Type B pancreatic cell (in vitro differentiated cells): ENCODE data around the gene CAMK2N2. TPM values are rescaled to one million over a fixed set of nuclear protein-coding genes. Genes with fewer than 3 reads are reported as not detected.

Experiments
- DNase-seq: peaks from one replicate; pipeline ENCODE4 v3.0.0; 2021; ENCODE audit warnings: mixed read lengths; ENCODE audit not compliant: unreplicated experiment; ENCODE audit errors: extremely low spot score
- H3K27ac Mint-ChIP-seq: 2 replicates; pipeline ENCODE4 v1.8.0; 2021; ENCODE audit warnings: mild to moderate bottlenecking, mixed read lengths
- H3K27me3 Mint-ChIP-seq: 2 replicates; pipeline ENCODE4 v1.8.0; 2021; ENCODE audit warnings: mixed read lengths
- H3K36me3 Mint-ChIP-seq: 2 replicates; pipeline ENCODE4 v1.8.0; 2021; ENCODE audit warnings: mixed read lengths
- H3K4me1 Mint-ChIP-seq: one replicate; pipeline ENCODE4 v1.8.0; 2021; ENCODE audit warnings: mixed read lengths; ENCODE audit not compliant: unreplicated experiment
- H3K4me3 Mint-ChIP-seq: 2 replicates; pipeline ENCODE4 v1.8.0; 2021; ENCODE audit warnings: mild to moderate bottlenecking, mixed read lengths
- H3K9me3 Mint-ChIP-seq: 2 replicates; pipeline ENCODE4 v1.8.0; 2021; ENCODE audit warnings: mixed read lengths
- long read RNA-seq: library from polyadenylated mRNA; unstranded; transcript quantifications from one replicate; pipeline ENCODE4 v2.0.0, GENCODE V29; 2020
- total RNA-seq: library from RNA; stranded (reverse); gene quantifications from 2 replicates; pipeline ENCODE4 v1.2.1, GENCODE V29; 2021; ENCODE audit warnings: low replicate concordance
- TF ChIP-seq, protein P1 (sequence below): fragments of 200-600 bp; sonication (generic); conservative IDR thresholded peaks from 2 replicates; pipeline ENCODE4 v1.5.0; 2021; ENCODE audit warnings: antibody characterized with exemption, mild to moderate bottlenecking

CAMK2N2 gene
- total RNA-seq = 1.9 TPM in 2 replicates
- long read RNA-seq = 0 reads

DNA sequence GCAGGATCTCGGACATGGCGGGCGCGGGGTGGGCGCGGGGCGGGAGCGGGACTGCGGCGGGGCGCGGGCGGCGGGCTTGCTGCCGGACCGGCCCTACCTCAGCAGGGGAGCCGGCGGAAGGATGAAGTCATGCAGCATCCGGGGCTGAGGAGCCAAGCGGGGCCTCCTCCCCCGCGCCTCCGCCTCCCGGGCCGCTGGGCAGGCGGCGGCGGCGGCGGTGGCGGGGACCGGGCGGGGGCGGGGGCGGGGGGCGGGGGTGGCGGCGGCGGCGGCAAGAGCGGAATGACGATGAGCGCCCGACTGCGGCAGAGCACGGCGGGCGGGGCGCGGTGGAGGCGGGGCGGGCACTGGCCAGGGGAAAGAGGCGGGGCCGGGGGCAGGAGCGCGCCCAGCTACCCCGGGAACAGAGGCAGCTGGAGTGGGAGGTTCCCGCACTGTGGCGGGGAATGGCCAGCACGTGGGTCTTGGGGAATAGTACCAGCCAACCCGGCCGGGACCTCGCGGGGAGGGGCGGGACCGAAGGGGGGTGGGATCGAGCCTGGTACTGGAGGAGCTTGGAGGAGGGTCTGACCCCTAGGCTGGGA is at the start of gene CAMK2N2:
TSS of gene CAMK2N2 (minus strand) at position 284 of the 584 bp plus-strand sequence. CDS start at position 16, 268 bp downstream.
- peaks cover 10% of the 10 kb centered on the region for H3K4me1 Mint-ChIP-seq
- H3K9me3 Mint-ChIP-seq = no peaks in the 10 kb centered on the region
- peaks cover 72% of the 10 kb centered on the region for H3K27me3 Mint-ChIP-seq
- peaks cover 4% of the 10 kb centered on the region for H3K36me3 Mint-ChIP-seq
- DNase-seq = no peak
- TF ChIP-seq, protein P1, sequence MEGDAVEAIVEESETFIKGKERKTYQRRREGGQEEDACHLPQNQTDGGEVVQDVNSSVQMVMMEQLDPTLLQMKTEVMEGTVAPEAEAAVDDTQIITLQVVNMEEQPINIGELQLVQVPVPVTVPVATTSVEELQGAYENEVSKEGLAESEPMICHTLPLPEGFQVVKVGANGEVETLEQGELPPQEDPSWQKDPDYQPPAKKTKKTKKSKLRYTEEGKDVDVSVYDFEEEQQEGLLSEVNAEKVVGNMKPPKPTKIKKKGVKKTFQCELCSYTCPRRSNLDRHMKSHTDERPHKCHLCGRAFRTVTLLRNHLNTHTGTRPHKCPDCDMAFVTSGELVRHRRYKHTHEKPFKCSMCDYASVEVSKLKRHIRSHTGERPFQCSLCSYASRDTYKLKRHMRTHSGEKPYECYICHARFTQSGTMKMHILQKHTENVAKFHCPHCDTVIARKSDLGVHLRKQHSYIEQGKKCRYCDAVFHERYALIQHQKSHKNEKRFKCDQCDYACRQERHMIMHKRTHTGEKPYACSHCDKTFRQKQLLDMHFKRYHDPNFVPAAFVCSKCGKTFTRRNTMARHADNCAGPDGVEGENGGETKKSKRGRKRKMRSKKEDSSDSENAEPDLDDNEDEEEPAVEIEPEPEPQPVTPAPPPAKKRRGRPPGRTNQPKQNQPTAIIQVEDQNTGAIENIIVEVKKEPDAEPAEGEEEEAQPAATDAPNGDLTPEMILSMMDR = no peak
- H3K27ac Mint-ChIP-seq = peak within 1 kb of the TSS; percentile 53
- H3K4me3 Mint-ChIP-seq = peak within 1 kb of the TSS; percentile 89

DNA sequence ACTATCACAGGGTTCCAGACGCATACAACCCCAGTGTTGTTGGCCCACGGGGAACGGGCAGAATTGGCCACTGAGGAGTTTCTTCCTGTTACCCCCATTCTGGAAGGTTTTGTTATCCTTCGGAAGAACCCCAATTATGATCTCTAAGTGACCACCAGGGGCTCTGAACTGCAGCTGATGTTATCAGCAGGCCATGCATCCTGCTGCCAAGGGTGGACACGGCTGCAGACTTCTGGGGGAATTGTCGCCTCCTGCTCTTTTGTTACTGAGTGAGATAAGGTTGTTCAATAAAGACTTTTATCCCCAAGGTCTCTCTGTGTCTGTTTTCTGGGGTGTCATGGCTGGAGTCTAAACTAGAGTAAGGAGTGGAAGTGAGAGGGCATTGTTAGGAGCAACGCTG is 47.4 kb upstream of the CAMK2N2 start:
- no peaks in the 10 kb centered on the region for H3K27me3 Mint-ChIP-seq
- TF ChIP-seq, protein P1 = peak; percentile 25
- no peaks in the 10 kb centered on the region for H3K9me3 Mint-ChIP-seq
- H3K36me3 Mint-ChIP-seq = peaks cover 32% of the 10 kb centered on the region
- no peaks in the 10 kb centered on the region for H3K4me1 Mint-ChIP-seq
- H3K27ac Mint-ChIP-seq = peak overlapping the region; percentile 22
- DNase-seq = no peak
- no peak overlapping the region for H3K4me3 Mint-ChIP-seq

DNA sequence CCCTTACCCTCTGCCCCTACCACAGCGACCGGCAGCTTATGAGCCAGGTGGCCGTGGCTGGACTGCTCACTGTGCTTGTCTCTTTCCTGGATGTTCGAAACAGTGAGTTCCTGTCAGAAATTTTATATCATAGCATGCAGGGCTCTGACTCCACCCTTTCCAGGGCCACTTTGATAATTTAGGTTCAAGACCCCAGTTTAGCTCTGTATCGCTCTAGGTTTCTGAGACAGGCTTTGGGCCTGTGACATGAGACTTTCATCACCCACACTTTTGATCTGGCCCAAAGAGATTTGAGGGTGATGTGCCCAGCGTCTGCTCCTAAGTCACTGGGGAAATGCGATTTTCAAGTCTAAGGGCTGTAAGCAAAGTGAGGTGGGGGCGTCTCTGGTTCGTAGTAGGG is 46.6 kb upstream of the CAMK2N2 start:
- peaks cover 32% of the 10 kb centered on the region for H3K36me3 Mint-ChIP-seq
- TF ChIP-seq, protein P1 = no peak
- H3K4me1 Mint-ChIP-seq = no peaks in the 10 kb centered on the region

DNA sequence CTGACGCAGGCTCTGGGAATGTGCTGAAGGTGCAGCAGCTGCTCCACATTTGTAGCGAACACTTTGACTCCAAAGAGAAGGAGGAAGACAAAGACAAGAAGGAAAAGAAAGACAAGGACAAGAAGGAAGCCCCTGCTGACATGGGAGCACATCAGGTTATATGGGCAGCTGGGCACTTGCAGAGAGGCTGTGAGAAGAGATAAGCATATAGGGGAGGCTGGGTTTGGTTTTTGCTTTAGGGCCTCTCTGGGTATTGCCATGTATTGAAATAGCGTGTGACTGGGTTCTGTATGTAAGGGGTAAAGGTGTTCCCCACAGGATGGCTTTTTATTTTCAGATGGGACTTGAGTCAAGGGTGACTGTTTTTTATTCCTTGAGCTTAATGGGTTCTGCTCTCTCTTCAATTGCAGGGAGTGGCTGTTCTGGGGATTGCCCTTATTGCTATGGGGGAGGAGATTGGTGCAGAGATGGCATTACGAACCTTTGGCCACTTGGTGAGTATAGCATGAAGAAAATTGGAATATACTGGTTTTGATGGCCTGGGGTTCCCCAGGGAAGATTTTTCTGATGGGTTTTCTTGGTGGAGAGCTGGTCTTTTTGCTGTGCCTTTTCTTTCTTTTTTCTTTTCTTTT is 45.1 kb upstream of the CAMK2N2 start:
- H3K36me3 Mint-ChIP-seq = peaks cover 36% of the 10 kb centered on the region
- no peaks in the 10 kb centered on the region for H3K9me3 Mint-ChIP-seq
- no peak overlapping the region for H3K27ac Mint-ChIP-seq
- no peak overlapping the region for H3K4me3 Mint-ChIP-seq
- no peaks in the 10 kb centered on the region for H3K4me1 Mint-ChIP-seq
- no peak for DNase-seq
- TF ChIP-seq, protein P1 = no peak
- H3K27me3 Mint-ChIP-seq = no peaks in the 10 kb centered on the region

More for the DNA sequence above, 46.6 kb upstream of the CAMK2N2 start:
- Mint-ChIP-seq H3K9me3 (no peaks in the 10 kb centered on the region), H3K27ac (no peak overlapping the region), H3K4me3 (no peak overlapping the region), H3K27me3 (no peaks in the 10 kb centered on the region)
- DNase-seq = no peak

DNA sequence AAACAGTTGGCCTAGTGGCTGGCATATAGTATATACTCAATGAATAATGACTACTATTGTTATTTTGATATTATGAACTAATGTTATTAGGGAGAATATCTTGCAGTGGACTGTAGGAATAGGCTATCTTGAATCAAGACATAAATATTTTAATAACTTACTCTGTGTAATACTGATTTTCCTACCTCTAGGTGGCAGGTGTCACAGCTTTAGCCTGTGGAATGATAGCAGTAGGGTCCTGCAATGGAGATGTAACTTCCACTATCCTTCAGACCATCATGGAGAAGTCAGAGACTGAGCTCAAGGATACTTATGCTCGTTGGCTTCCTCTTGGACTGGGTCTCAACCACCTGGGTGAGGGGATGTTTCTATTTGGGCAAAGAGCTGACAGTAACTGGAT is 44.2 kb upstream of the CAMK2N2 start:
- DNase-seq = no peak
- peaks cover 38% of the 10 kb centered on the region for H3K36me3 Mint-ChIP-seq
- TF ChIP-seq, protein P1 = peak; percentile 63
- peak overlapping the region; percentile 30 for H3K27ac Mint-ChIP-seq
- peaks cover 2% of the 10 kb centered on the region for H3K4me1 Mint-ChIP-seq
- no peaks in the 10 kb centered on the region for H3K9me3 Mint-ChIP-seq
- H3K4me3 Mint-ChIP-seq = no peak overlapping the region
- no peaks in the 10 kb centered on the region for H3K27me3 Mint-ChIP-seq
